ENCODE measurements around the gene BMPER. TPM values are rescaled to one million over a fixed set of nuclear protein-coding genes. Genes with fewer than 3 reads are reported as not detected.

The BMPER gene
- total RNA-seq, 4 donors from 2014 or later = 3.1 to 6.1 (median 3.9) TPM

GRCh38 chr7:33959676-33960075 lies 54.3 kb downstream of the BMPER start:
- TF ChIP-seq, protein P1, sequence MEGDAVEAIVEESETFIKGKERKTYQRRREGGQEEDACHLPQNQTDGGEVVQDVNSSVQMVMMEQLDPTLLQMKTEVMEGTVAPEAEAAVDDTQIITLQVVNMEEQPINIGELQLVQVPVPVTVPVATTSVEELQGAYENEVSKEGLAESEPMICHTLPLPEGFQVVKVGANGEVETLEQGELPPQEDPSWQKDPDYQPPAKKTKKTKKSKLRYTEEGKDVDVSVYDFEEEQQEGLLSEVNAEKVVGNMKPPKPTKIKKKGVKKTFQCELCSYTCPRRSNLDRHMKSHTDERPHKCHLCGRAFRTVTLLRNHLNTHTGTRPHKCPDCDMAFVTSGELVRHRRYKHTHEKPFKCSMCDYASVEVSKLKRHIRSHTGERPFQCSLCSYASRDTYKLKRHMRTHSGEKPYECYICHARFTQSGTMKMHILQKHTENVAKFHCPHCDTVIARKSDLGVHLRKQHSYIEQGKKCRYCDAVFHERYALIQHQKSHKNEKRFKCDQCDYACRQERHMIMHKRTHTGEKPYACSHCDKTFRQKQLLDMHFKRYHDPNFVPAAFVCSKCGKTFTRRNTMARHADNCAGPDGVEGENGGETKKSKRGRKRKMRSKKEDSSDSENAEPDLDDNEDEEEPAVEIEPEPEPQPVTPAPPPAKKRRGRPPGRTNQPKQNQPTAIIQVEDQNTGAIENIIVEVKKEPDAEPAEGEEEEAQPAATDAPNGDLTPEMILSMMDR (IDR thresholded peaks at IDR 0.05; ENCODE audit: low read depth) = no peak

DNA sequence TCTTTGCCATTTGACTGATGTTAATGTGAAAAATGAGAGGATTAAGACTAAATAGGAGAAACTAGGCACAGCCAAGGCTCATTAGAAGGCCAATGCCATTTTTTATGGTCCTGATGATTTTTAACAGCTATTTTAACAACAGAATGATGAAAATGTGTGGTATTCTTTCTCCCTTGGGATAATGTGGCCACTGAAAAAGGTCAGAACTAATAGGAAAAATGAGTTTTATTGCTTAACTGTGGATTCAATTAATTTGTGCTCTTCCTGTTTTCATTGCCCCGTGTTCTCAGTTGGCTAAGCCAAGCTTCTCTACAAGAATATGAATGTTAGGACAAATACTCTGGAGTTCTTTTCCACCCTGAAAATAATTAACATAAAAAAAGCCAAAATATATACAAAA lies 56.6 kb downstream of the BMPER start:
- TF ChIP-seq, protein P1 (IDR thresholded peaks at IDR 0.05; ENCODE audit: low read depth) = no peak

DNA sequence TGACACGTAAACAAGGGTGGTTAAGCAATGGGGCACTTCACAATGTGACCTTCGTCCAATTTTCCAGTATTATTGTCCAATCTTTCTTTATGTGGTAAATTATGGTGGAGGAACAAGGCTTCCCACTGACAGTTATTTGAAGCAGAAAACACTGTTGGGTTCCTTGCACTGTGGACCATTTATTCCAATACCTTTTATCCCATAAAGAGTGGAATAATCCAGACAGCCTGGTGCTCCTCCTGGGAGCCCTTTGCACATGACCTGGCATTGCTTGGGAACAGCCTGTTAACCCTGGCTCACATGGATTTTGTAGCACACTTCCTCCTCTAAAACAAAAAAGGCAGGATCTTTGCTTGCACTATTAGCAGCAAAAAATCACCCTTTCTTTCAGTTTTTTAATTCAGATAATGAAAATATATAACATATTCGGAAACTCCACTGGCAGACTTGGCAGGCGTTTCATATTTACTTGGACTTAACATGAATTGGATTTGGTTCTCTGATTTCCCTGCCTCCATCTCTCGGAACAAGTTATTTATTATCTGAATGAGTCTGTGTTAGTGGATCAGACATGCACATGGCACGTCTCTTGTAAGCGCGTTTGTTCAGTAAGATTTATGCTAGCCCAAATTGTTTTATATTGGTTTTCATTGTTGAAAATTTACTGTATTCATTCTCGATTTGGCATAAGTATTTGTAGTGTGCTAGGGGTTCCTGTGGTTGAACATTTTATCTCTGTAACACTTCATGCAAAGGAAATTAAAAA lies 59.3 kb downstream of the BMPER start:
- TF ChIP-seq, protein P1 (IDR thresholded peaks at IDR 0.05; ENCODE audit: low read depth) = no peak

DNA sequence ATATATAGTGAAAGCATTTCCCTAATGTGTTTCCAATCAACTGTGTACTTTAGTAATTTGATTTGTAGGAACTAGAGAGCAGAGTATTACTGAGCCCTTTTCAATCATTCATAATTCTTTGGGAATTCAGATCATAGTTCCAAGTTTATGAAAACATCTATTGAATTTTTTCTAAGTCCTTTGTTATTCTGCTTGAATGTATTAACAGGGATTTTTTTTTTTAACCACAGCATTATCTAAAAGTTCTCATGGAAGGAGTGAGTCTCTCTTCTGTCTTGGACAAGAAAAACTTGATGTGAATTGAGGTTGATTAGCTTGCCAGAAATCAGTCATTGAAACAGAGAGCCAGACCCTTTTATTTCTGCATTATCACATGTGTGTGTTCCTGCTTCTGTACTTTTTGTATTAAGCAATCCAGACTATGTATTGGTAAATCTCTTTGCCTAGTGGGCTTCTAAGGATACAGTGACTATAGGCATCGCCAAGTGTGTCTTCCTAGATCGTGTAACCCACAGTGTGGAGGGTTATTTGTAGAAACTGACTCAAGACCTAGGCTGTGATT lies 59.9 kb downstream of the BMPER start:
- TF ChIP-seq, protein P1 (IDR thresholded peaks at IDR 0.05; ENCODE audit: low read depth) = no peak

GRCh38 chr7:33968591-33968990 lies 63.3 kb downstream of the BMPER start:
- TF ChIP-seq, protein P1 (IDR thresholded peaks at IDR 0.05; ENCODE audit: low read depth) = no peak

- TF ChIP-seq, protein P1 (IDR thresholded peaks at IDR 0.05; ENCODE audit: low read depth) = no peak
Observed at GRCh38 chr7:33970536-33970935, 65.2 kb downstream of the BMPER start.

- TF ChIP-seq, protein P1 (IDR thresholded peaks at IDR 0.05; ENCODE audit: low read depth) = no peak
Observed at GRCh38 chr7:33971106-33971505, 65.8 kb downstream of the BMPER start.

Data from subcutaneous adipose tissue (tissue), 4 donors.